HG03565 (cell line): ENCODE results near the gene TOGARAM2.
"Not testable (repeated sequence)": the region's sequence is repeated elsewhere in the genome, so short reads cannot be mapped to it uniquely, and the experiment has no call there.

Experiments
- ATAC-seq: cut with Tn5 transposase; IDR thresholded peaks from one replicate; pipeline ENCODE4 v1.9.1; 2021; ENCODE audit warnings: mild to moderate bottlenecking, moderate library complexity; ENCODE audit not compliant: unreplicated experiment

TOGARAM2 gene

DNA sequence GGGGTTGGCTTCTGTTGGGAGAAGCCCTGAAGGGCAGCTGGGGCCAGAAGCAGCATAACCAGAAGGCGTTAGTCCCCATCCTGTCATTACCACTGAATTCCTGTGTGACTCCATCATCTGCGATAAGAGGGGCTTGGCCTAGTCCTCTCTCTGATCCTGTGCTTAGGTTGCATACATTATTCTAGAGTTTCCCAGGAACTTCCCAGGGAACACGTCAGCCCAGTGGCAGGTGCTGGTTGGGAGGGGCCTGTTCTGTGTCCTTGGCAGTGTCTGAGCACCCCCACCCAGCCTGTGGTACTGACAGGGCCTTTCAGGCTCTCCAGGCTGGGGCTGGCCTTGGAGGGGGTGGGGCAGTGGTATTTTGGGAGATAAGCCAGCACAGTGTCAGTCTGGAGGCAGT, 4.5 kb upstream of the TOGARAM2 start:
- no peak for ATAC-seq

- no peak for ATAC-seq
These were observed 3.8 kb upstream of the TOGARAM2 start for GRCh38 chr2:28977176-28977875.

- not testable (repeated sequence) for ATAC-seq
These were observed 3.1 kb upstream of the TOGARAM2 start for GRCh38 chr2:28978001-28978400.

DNA sequence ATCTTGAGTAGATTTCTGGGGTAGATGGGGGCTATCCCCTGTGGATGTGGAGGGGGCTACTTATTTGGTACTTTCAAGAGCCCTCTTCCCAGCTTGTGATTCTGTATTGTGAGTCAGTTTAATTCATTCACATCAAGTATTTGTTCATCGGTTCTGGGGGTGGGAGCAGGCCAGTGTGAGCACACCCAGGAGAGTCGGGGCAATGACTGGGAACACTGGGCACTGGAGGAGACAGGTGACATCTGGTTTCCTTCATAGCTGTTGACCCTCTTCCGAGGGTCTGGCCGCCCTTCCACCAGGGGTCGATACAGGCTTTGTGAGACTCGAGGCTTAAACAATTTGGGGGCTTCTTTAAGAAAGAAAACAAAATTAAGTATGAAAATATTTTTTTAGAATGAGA, 2.5 kb upstream of the TOGARAM2 start:
- no peak for ATAC-seq

GRCh38 chr2:28979041-28979440, 2.1 kb upstream of the TOGARAM2 start:
- no peak for ATAC-seq

DNA sequence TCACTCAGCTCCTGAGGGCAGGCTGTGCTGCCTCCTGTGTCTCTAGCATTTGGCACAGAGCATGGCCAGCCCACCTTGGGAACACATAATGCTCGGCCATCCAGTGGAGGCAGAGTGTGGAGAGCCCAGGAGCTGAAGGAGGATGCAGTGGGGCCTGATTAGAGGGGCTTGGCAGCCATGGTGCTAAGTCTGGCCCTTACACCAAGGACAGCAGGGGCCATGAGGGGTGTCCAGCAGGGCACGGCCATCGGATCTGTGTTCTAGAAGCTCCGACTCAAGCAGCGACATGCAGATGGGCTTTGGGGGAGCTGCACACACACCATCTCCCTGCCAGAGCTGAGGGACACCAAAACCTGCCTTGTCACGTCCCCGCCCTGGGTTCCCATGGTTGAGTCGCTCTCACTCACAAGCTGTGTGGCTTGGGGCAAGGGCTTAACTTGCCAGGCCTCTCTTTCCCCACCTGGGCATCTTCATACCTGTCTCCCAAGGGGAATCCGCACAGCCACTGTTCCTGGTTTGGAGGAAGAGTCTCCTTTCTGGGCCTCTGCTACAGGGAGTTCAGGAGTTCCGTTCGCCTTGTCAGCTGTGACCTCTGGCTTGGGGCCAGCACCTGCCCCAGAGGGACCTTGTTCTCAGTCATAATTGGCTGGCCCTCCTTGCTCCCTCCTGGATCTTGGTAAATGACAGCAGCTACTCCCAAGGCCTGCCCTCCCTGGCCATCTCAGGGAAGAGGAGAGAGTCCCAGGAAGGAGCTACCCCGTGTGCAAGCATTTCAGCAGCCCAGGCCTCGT, 1.3 kb upstream of the TOGARAM2 start:
- ATAC-seq = no peak

GRCh38 chr2:28980368-28981015, 606 bp upstream of the TOGARAM2 start:
- no peak for ATAC-seq

- no peak for ATAC-seq
These were observed 700 bp downstream of the TOGARAM2 start for GRCh38 chr2:28981620-28982376.

GRCh38 chr2:28982381-28982950, 1.4 kb downstream of the TOGARAM2 start:
- no peak for ATAC-seq

DNA sequence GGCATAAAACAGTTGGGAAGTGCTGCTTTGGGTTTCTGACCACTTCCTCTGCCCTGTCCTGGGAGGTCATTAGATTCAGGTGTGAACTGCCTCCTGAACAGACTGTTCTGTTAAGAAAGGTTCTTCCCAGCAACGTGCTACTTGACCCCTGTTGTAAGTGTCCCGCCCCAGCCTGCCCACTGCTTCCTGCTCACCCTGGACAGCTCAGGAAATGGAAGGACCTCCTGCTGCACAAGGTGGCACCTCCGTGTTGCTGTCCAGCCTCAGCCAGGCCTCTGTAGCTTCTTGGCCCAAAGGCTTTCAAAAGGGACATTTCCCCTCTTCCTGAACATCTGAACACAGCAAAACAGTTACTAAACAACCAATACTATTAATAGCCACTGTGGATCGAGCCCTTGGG, 5.3 kb downstream of the TOGARAM2 start:
- no peak for ATAC-seq

DNA sequence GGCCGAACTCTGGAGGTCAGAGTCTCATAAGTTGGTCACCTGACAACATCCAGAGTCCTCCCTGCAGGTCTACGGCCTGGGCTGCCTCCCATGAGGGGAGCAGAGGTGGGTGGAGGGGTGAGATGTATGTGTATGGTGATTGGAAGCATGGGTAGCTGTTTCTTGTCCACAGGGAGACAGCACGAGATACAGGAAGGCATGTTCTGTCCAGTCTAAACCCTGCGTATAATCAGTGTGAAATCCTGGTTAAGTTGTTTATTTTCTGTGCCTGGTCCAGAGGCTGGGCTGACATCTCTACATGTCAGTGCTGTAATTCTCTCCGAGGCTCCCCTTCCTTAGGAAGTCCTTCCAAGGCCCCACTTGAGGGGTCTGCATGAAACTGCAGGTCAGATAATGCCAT, 8.9 kb downstream of the TOGARAM2 start:
- ATAC-seq = no peak

DNA sequence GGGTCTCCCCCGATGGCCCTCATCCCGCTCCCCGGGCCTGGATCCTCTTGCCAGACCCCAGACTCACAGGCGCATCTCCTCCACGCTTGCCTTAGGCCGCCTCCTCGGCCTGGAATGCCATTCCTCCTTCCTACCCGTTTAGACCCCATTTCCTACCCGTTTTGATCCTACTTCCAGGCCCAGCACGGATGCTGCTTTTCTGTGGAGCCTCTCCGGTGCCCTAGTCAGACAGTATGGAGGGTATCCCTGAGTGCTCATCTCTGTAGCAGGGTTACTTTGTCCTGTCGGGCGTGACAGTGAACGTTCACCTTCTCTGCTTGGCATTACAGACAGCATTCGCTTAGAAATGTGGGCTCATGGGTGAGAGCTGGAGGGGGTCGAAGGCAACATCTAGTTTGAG, 9.3 kb downstream of the TOGARAM2 start:
- no peak for ATAC-seq

DNA sequence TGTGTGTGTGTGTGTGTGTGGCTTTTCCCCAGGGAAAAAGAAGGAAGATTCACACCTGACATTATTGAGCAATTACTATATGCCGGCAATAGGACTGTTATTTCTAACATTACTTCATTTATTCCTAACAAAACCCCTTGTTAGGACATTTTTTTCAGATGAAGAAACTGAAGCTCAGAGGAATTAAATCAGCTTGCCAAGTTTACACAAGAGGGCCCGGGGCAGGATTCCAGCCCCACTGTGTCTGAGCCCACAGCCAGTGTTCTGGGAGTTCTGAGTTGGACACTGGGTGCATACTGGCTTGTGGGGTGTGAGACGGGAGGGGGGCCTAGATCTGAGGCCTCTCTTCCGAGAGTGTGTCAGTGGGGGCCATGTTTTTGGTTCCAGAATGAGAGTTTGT, 9.9 kb downstream of the TOGARAM2 start:
- no peak for ATAC-seq

DNA sequence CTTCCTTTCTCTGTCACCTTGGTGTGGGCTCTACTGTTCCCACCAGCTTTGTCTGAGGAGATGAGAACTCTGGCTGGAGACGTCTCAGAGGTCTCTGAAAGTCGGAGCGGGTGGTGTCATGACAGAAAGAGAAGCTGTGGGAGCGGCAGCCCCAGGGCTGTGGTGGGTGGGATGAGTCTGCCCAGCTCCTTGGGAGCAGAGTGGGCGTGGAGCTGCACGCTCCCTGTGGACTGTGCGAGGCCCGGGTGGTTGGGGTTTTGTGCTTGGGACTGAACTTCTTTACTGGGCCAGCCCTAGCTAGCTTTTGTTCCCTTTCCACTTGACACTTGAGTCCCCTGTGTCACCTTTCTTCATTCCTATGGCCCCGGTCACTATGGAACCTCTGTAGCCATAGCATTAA, 10.4 kb downstream of the TOGARAM2 start:
- ATAC-seq = no peak

- no peak for ATAC-seq
These were observed 12.3 kb downstream of the TOGARAM2 start for GRCh38 chr2:28993206-28993960.

GRCh38 chr2:28994074-28994473, 13.0 kb downstream of the TOGARAM2 start:
- ATAC-seq = no peak

- no peak for ATAC-seq
These were observed 13.6 kb downstream of the TOGARAM2 start for GRCh38 chr2:28994679-28995078.

DNA sequence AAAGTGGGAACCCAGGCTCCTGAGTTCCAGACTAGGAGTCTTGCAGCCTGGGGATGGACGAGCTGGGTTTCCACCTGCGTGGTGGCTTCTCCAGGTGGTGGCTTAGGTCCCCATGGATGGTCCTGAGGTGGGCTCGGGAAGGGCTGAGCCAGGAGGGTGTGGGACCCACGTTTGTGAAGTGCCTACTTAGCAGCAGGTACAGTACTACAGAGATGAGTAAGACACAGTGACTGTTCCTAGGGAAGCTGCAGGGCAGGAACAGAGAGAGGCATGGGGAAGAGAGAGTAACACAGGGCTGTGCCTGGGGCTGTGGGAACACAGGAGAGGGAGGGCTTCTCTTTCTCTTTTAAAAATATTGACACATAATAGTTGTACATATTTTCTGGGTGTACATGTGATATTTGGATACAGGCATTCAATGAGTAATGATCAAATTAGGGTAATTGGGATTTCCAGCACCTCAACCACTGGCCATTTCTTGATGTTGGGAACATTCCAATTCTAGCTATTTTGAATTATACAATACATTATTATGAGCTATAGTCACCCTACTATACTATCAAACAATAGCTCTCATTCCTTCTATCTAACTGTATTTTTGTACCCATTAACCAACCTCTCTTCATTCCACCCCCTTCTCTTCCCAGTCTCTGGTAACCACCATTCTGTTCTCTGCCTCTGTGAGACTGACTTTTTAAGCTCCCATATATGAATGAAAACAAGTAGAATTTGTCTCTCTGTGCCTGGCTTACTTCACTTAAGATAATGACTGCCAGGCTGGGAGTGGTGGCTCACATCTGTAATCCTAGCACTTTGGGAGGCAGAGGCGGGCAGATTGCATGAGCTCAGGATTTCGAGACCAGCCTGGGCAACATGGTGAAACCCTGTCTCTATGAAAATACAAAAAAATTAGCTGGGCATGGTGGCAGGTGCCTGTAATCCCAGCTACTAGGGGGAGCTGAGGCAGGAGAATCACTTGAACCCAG, 15.0 kb downstream of the TOGARAM2 start:
- no peak for ATAC-seq

DNA sequence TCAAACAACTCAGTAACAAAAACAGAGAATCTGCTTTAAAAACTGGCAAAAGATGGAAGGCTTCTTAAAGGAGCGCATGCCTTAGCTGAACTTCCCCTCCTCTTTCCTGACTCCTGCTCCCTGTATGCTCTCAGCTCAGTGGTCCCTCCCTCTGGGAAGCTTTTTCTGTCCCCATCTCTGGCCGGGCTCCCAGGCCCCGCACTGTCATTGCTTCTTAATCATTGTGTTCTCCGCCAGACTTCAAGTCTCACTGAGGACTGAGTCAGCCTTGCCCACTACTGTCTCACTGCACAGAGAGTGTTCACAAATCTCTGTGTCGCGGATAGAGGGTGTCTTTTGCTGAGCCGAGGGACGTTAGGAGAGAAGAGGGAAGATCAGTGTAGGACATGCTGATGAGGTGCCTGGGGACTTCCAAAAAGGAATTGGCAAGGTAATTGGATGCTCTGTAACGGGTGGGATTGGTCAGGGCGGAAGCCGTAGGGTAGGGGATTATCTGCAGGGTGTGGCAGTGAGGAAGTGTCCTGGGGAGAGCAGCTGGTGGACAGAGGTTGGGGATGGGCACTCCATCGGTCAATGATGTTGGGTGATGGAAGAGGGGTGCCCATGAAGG, 16.2 kb downstream of the TOGARAM2 start:
- ATAC-seq = no peak
